GM21723 (cell line): ENCODE data around the gene FAIM.
"Not testable (repeated sequence)": the region's sequence is repeated elsewhere in the genome, so short reads cannot be mapped to it uniquely, and the experiment has no call there.

Experiments used
- ATAC-seq: cut with Tn5 transposase; IDR thresholded peaks from one replicate; pipeline ENCODE4 v1.9.1; 2021; ENCODE audit warnings: mild to moderate bottlenecking, moderate library complexity; ENCODE audit not compliant: unreplicated experiment

Gene FAIM

GRCh38 chr3:138600100-138600745 is 8.3 kb upstream of the FAIM start:
- ATAC-seq, result no peak

- ATAC-seq, result not testable (repeated sequence)
Observed at GRCh38 chr3:138601661-138602060, 6.9 kb upstream of the FAIM start.

- ATAC-seq, result not testable (repeated sequence)
Observed at GRCh38 chr3:138604106-138604595, 4.4 kb upstream of the FAIM start.

DNA sequence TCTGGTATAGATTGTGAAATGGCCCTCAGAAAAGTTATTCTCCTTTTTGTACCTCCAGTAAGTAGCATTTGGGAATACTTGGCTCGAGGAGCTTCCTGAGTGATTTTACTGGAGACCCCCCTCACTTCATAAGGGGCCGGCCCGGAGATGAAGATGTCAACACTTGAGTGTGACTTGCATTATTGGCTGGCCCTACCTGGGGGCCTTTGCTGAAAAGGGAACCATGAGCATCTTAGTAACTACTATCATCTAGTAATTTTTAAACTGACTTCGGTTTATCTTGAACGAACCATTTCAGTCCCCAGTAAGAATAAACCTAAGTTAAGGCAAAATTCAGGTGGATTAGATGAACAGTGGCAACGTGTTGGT is 1.3 kb downstream of the FAIM start:
- ATAC-seq, result no peak

GRCh38 chr3:138615462-138615861 is 6.9 kb downstream of the FAIM start:
- ATAC-seq, result no peak

- no peak for ATAC-seq
Observed at GRCh38 chr3:138620431-138620830, 11.9 kb downstream of the FAIM start.

GRCh38 chr3:138624518-138624917 is 15.9 kb downstream of the FAIM start:
- ATAC-seq, result no peak

DNA sequence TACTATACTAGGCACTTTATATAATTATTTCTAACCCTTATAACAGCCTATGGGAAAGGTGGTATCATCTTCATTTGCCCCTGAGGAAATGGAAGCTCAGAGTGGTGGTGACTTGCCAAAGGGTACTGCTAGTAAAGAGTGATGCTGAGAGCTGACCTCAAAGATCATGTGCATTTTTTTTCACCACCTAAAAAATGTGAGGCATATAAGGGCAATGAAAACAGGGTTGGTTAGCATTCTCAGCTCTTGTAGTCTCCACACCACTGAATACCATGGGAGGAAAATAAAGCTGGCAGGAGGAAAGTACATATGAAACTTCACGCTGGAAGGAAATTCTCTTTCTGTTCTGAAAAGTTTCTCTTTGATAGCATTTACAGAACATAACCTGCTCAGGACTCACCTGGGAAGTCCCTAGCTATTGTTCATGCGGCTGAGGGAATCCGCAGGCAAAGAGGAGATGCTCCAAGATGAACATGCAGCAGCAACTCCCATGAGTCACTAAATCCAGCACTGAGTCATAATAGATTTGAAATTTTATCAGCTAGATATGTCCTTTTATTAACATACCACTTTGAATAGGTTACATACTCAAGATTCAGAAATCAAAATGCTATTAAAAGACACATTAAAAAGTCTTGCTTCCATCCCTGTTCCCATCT is 17.3 kb downstream of the FAIM start:
- ATAC-seq, result no peak

- no peak for ATAC-seq
Observed at GRCh38 chr3:138629526-138629925, 21.0 kb downstream of the FAIM start.

- ATAC-seq, result no peak
Observed at GRCh38 chr3:138638641-138639040, 30.1 kb downstream of the FAIM start.

DNA sequence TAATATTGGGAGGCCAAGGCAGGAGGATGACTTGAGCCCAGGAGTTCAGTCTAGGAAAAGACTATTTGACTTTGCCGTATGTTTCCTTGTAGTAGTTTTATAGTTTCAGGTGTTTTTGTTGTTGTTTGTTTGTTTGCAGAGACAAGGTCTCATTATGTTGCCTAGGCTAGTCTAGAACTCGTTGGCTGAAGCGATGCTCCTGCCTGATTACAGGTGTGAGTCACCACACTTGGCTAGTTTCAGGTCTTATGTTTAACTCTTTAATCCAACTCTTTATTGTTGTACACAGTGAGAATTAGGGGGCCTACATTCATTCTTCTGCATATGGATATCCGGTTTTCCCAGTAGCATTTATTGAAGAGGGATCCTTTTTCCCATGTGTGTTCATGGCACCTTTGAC is 32.0 kb downstream of the FAIM start:
- ATAC-seq, result no peak

DNA sequence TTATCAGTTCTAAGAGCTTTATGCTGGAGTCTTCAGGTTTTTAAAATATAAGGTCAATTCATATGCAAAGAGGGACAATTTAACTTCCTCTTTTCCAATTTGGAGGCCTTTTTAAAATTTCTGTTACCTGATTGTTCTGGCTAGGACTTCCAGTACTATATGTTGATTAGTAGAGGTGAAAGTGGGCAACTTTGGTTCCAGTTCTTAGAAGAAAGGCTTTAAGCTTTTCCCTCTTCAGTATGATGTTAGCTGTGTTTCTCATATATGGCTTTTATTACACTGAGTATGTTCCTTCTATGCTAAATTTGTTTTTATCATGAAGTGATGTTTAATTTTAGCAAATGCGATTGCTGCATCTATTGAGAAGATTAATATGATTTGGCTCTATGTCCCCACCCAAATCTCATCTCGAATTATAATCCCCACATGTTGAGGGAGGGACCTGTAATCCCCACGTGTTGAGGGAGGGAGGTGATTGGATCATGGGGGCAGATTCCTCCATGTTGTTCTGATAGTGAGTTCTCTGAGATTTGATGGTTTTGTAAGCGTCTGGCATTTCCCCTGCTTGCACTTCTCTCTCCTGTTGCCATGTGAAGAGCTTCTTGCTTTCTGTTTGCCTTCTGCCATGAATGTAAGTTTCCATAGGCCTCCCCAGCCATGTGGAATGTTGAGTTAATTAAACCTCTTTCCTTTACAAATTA is 33.8 kb downstream of the FAIM start:
- ATAC-seq, result no peak

- no peak for ATAC-seq
Observed at GRCh38 chr3:138642927-138643253, 34.3 kb downstream of the FAIM start.

GRCh38 chr3:138646008-138646407 is 37.4 kb downstream of the FAIM start:
- no peak for ATAC-seq

GRCh38 chr3:138646513-138646912 is 37.9 kb downstream of the FAIM start:
- ATAC-seq, result no peak

DNA sequence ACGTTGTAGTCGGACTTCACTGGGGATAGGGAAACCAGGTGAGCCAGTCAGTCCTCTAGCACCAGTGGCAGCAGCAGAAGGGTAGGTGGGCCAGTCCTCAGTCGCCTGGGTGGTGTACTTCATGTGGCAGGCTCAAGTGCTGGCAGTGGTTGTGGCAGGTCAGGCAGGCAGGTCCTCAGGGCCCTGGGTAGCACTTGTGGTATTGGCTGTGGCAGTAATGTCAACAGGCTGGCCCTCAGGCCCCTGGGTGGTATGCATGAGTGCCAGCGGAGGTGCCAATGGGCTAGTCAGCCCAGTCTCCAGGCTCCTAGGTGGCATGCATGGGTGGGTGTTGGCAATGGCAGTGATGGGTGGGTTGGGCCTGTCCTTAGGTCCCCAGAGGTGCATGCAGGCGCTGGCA is 40.6 kb downstream of the FAIM start:
- ATAC-seq, result no peak

GRCh38 chr3:138653567-138653966 is 45.0 kb downstream of the FAIM start:
- no peak for ATAC-seq

DNA sequence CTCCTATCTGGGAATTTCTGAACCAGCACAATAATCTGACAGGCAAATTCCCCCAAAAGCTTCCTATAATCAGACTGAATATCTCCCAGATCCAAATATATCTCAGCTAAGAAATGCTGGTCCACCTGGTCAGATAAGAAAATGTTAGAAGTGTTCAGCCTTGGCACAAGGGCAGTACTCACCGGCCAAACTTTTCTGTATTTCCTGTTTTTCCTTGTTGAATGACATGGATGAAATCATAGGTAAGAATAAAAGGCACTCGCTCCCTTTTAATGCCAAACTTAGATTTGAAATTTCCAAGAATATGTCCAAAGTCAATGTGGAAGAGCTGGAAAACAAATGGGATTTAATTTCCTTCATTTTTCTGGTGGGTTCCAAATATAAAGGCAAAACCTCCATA is 48.9 kb downstream of the FAIM start:
- ATAC-seq, result no peak

DNA sequence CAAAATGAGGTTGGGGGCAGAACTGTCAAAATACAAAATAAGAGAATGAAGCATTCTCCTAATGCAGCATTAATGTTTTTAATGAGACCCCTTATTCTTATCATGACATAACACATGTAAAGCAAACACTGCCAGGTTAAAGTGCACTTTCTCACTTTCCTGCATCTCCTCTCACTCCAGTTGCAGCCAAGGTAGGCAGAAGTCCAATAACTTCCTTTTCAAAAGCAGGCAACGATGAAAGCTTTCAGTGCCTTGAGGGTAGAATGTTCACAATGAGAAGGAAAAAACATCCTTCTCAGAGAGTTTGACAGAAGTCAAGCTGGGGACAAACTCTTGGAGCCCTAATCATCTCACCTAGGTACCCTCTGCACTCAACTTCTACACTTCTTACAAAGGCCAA is 59.5 kb downstream of the FAIM start:
- ATAC-seq, result no peak

GRCh38 chr3:138670407-138670806 is 61.8 kb downstream of the FAIM start:
- no peak for ATAC-seq

DNA sequence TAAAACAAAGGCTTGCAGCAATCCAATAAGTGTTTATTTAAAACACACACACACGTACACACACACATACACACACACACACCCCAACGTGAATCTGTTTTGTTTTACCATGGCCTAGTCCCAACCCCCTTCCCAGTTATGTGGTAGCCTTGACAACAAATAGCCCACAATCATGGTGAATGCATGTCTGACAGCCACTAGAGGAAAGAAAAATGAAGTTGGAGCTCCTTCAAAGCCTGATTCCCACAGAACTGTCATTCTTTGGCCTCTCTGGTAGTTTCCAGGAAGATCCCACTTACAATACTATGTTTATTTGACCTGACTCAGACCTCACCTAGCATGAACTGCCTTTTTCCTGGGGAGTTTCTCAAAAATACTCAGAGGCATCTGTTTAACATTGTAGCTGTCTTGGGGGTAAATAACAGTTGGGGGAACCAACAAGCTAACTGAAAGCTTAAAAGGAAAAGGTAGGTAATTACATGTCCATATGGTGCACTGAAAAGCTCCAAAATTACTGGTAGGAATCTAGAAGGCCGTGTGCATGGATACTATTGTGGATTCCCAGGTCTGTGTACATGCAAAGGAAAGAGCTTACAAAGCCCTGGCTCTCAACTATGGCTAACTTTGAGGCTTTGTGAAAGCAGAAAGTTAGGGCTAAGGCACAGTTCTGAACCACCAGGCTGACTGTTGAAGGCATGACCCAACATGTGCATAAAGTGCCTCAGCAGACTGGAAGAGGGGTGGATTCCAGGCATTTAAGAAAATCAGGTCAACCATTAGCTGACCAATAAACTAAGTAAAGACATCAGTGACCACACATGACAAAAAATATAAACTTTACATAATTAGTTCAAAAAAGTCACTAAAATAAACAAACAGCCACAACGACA is 65.3 kb downstream of the FAIM start:
- no peak for ATAC-seq
